ENCODE results near the gene CAMK1. TPM values are rescaled to one million over a fixed set of nuclear protein-coding genes. Genes with fewer than 3 reads are reported as not detected.

The CAMK1 gene
- total and polyA plus RNA-seq, 11 donors: 9.7 to 26.3 (median 14.7) TPM

DNA sequence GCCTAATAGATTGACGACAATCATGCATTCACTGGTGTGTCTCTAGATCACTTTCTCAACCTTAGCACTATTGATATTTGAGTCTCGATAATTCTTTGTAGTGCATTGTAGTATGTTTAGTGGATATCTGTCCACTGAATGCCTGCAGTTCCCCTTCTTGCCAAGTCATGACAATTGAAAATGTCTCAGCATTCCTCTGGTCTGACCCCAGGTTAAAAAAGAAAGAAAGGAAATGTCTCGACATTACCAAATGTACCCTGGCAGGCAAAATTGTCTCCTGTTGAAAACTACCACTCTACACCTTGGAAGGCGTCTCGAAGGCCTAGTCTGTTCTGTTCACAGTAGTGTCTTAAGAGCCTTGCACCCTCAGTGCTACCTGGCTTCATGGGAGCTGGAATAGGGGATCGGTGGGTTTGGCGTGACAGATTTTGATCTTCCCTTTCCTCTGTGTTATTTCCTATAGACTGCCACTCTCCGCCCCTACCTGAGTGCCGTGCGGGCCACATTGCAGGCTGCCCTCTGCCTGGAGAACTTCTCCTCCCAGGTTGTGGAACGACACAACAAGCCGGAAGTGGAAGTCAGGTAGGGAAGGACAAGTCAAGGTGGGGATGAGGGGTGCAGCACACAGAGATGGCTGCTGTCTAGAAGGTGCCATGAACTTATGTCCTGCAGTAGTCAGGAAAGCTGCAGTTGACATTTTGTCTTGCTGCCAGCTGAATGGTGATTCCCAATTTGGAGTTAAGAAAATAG is 27.6 kb upstream of the CAMK1 start:
- 85 to 93% (median 91%) methylated on average over 12 of the region's 12 CpGs for WGBS, 4 donors
- no peak overlapping the region for H3K4me3 ChIP-seq
- ATAC-seq: no peak
- peaks cover 0 to 40% (median 17%) of the 10 kb centered on the region in 12 donors for H3K4me1 ChIP-seq
- H3K27me3 ChIP-seq: no peaks in the 10 kb centered on the region
- no peak overlapping the region for H3K27ac ChIP-seq
- TF ChIP-seq, protein P1, sequence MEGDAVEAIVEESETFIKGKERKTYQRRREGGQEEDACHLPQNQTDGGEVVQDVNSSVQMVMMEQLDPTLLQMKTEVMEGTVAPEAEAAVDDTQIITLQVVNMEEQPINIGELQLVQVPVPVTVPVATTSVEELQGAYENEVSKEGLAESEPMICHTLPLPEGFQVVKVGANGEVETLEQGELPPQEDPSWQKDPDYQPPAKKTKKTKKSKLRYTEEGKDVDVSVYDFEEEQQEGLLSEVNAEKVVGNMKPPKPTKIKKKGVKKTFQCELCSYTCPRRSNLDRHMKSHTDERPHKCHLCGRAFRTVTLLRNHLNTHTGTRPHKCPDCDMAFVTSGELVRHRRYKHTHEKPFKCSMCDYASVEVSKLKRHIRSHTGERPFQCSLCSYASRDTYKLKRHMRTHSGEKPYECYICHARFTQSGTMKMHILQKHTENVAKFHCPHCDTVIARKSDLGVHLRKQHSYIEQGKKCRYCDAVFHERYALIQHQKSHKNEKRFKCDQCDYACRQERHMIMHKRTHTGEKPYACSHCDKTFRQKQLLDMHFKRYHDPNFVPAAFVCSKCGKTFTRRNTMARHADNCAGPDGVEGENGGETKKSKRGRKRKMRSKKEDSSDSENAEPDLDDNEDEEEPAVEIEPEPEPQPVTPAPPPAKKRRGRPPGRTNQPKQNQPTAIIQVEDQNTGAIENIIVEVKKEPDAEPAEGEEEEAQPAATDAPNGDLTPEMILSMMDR (IDR thresholded peaks at IDR 0.05): no peak
- no peak for TF ChIP-seq POLR2A (IDR thresholded peaks at IDR 0.05)
- intact Hi-C loops (cut with DNase I): loop anchor here in 2 of 10 donors (10.0 kb wide), 2 partner anchors 47 to 117 kb away; partner anchors contain the start of genes IL17RC (in 1 of the 2) and RPUSD3 (in 1 of the 2)
- H3K36me3 ChIP-seq: peaks cover 5 to 76% (median 66%) of the 10 kb centered on the region in 9 donors
- no peaks in the 10 kb centered on the region for H3K9me3 ChIP-seq
- DNase-seq: no peak

- Histone ChIP-seq H3K4me3 (no peak overlapping the region), H3K9me3 (no peaks in the 10 kb centered on the region), H3K36me3 (peaks cover 5 to 62% (median 51%) of the 10 kb centered on the region in 9 donors), H3K27me3 (no peaks in the 10 kb centered on the region), H3K27ac (peak overlapping the region in 1 of 12 donors; percentile 94), H3K4me1 (peaks cover 0 to 58% (median 24%) of the 10 kb centered on the region in 12 donors)
- ATAC-seq (no peak), DNase-seq (no peak)
- TF ChIP-seq POLR2A (IDR thresholded peaks at IDR 0.05): no peak
- TF ChIP-seq, protein P1 (IDR thresholded peaks at IDR 0.05): no peak
- WGBS, 4 donors: 83 to 90% (median 88%) methylated on average over 5 of the region's 5 CpGs
- intact Hi-C loops (cut with DNase I): loop anchor here in 2 of 10 donors (10.0 kb wide), 2 partner anchors 50 to 120 kb away; partner anchors contain the start of genes IL17RC (in 1 of the 2) and RPUSD3 (in 1 of the 2)
These were observed 25.5 kb upstream of the CAMK1 start for GRCh38 chr3:9795207-9795606.

DNA sequence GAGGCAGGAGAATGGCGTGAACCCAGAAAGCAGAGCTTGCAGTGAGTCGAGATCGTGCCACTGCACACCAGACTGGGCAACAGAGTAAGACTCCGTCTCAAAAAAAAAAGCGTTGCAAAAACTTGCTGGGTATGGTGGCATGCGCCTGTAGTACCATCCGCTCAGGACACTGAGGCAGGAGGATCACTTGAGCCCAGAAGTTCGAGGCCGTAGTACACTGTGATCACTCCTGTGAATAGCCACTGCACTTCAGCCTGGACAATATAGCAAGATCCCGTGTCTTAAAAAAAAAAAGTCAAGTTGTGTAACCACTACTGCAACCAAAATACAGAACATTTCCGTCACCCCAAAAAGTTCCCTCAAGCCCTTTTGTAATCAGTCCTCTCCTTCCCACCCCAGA is 24.7 kb upstream of the CAMK1 start:
- WGBS, 4 donors: 95 to 97% (median 97%) methylated on average over 11 of the region's 11 CpGs
- peaks cover 0 to 58% (median 24%) of the 10 kb centered on the region in 12 donors for H3K4me1 ChIP-seq
- intact Hi-C loops (cut with DNase I): loop anchor here in 6 of 10 donors (5.0 to 10.0 kb wide), 5 partner anchors 42 to 223 kb away; partner anchors contain the start of genes BRPF1 (in 3 of the 6), IL17RC (in 1 of the 6) and RPUSD3 (in 1 of the 6)
- no peak for TF ChIP-seq POLR2A (IDR thresholded peaks at IDR 0.05)
- TF ChIP-seq, protein P1 (IDR thresholded peaks at IDR 0.05): no peak
- no peak for DNase-seq
- ATAC-seq: no peak
- H3K36me3 ChIP-seq: peaks cover 5 to 61% (median 50%) of the 10 kb centered on the region in 9 donors
- no peaks in the 10 kb centered on the region for H3K27me3 ChIP-seq
- H3K9me3 ChIP-seq: no peaks in the 10 kb centered on the region
- H3K27ac ChIP-seq: peak overlapping the region in 1 of 12 donors; percentile 94
- peak overlapping the region in 6 of 12 donors; percentile 74 to 99 (median 92) for H3K4me3 ChIP-seq

Measured in heart left ventricle (tissue), 16 donors.